AG09309 (cell line): Measurements from ENCODE around the gene UNKL.
A peak's percentile ranks its signal among the peaks of the same experiment; 100 is the strongest.

Experiments
- DNase-seq: peaks from one replicate; pipeline ENCODE4 v3.0.0-alpha.2; 2010; ENCODE audit warnings: low read depth
- H3K4me3 ChIP-seq: 2 replicates; pipeline ENCODE4 v1.5.1; 2011; ENCODE audit warnings: mild to moderate bottlenecking, low read depth, low read length, moderate library complexity; ENCODE audit not compliant: control insufficient read depth
- TF ChIP-seq, protein P1 (sequence below): IDR thresholded peaks from 2 replicates; pipeline ENCODE4 v1.5.1; 2011; ENCODE audit warnings: mild to moderate bottlenecking, low read depth, low read length, inconsistent platforms; ENCODE audit not compliant: insufficient read depth, control insufficient read depth; ENCODE audit errors: missing control alignments

UNKL gene

DNA sequence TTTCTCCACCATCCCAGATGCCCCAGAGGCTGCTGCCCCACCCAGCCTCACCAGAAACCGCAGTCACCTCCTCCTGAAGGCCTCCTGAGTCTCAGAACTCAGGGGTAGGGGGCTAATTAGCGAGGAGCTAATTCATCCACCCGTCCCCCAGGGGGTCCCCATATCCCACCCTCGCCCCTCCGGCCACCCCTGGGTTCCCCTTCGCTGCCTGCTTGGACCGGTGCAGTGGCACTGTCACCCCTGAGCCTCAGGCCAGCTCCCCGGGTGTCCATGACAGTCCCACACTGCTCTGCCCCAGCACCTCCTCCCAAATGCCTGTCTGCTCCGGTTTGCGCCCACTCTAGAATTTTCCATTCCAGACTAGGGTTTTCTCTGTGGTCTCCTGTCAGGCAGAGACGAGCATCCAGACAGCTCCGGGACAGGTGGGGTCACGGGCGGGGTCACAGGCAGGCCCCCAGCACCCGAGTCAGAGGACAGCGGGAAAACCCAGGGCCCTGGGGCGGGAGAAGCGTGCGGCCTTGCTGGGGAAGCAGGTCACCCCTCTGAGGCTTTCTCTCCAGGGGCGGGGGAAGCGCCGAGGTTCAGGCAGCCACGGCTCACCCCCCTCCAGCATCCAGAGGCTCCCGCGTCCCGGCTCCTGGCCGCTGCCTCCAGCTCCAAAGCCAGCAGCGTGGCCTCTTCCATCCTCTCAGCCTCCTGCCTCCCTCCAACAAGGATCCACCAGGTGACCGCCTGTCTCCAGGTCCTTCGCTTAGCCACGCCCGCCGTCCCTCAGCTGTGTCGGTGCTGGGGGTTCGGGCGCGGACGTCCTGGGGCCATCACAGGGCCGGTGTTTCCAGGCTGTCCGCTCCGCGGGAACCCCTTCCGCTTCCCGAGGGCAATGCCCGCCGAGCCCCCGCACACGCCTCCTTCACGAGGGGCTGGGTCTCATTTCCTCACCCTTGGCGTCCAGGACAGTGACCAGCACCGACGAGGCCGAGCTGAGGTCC is 13.3 kb upstream of the UNKL start:
- H3K4me3 ChIP-seq: no peak overlapping the region
- no peak for DNase-seq
- TF ChIP-seq, protein P1, sequence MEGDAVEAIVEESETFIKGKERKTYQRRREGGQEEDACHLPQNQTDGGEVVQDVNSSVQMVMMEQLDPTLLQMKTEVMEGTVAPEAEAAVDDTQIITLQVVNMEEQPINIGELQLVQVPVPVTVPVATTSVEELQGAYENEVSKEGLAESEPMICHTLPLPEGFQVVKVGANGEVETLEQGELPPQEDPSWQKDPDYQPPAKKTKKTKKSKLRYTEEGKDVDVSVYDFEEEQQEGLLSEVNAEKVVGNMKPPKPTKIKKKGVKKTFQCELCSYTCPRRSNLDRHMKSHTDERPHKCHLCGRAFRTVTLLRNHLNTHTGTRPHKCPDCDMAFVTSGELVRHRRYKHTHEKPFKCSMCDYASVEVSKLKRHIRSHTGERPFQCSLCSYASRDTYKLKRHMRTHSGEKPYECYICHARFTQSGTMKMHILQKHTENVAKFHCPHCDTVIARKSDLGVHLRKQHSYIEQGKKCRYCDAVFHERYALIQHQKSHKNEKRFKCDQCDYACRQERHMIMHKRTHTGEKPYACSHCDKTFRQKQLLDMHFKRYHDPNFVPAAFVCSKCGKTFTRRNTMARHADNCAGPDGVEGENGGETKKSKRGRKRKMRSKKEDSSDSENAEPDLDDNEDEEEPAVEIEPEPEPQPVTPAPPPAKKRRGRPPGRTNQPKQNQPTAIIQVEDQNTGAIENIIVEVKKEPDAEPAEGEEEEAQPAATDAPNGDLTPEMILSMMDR: no peak

DNA sequence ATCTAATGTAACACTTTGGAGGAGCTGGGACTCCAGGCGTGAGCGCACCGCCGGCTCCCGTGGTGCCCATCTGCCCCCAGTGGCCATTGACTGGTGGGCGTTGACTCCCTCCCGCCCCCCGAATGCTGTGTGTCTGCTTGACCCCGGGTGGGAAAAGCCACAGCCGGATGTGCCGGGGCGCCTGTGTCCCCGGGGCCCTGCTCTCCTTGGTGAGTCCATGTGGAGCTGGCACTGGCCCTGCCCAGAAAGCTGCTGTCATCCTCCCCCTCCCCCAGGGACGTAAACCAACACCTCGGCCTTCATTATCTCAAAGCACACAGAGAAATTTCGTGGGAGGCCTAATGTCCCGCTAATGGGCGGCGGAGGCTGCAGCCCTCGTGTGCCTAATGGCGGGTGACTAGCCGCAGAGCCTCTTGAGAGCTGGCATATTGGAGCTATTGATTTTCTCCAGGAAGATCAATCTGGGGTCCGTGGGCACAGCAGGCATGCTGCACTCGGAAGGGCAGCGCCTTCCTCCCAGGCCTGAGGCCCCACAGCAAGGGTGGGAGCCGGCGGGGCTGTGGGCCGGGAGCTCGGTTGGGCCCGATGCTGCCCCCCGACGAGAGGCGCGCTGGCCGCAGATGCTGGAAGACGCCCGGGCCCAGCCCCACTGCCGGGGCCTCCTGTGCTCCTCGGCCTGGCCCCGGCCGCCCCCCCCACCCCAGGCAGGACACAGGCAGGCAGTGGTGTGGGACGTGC is 12.4 kb upstream of the UNKL start:
- TF ChIP-seq, protein P1: no peak
- H3K4me3 ChIP-seq: no peak overlapping the region
- DNase-seq: no peak

DNA sequence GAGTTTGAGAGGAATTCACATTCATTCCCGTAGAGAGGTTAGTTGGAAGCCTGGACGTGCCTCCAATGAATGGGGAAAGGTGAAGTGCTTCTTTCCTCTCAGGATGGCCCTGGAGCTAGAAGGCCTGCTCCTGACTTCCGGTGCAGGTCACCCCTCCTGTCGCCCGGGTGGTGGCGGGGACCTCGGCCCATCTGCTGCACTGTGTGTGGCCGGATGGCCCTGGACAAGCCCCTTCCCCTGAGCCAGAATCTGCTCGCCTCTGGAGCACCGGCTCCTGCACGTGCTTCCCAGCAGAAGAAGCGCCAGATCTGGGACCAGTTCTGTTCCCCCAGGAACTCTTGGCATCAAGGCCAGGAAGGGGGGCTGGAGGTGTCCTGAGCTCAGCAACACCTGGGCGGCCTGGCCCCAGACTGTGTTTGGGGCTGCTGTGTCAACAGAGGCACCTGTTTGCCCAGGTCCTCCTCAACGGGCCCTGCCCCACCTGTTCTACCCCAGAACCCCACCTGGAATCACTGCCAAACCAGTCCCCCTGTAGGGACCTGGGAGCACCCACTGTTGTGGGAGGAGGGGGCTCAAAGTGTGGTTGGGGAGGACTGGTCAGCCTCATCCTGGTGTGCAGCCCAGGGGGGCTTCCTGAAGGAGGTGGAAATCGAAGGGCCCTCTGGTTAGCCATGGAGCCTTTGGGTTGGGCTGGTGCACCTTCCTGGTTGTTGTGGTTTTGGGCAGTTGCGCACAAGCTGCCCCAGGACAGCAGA is 11.3 kb upstream of the UNKL start:
- TF ChIP-seq, protein P1: no peak
- DNase-seq: no peak
- no peak overlapping the region for H3K4me3 ChIP-seq

DNA sequence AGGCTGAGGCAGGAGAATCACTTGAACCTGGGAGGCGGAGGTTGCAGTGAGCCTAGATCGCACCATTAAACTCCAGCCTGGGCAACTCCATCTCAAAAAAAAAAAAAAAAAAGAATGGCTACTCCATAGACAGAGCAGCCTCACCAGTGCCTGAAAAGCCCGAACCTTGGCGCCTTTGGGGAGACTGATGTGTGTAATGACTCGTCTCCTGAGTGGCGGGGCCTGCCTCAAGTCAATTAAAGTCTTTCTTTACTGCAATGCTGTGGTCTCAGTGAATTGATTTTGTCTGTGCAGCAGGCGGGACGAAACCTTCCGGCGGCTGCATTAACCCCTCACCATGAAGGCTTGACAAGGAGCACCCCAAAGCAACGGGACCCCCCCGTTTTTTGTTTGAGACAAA is 9.5 kb upstream of the UNKL start:
- no peak for DNase-seq
- TF ChIP-seq, protein P1: no peak

DNA sequence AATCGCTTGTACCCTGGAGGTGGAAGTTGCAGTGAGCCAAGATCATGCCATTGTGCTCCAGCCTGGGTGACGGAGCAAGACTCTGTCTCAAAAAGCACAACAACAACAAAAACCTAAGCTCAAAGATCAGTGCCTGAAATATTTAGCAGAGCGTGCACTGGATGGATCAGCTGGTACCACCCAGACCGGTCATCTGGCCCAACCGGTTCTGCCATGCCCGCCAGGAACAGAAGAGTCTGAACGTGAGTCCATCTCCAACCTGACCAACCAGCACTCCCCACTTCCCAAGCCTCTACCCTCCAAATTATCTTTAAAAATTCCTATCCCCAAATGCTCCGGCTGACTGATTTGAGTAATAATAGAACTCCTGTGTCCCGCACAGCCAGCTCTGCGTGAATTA is 7.6 kb upstream of the UNKL start:
- H3K4me3 ChIP-seq: no peak overlapping the region
- TF ChIP-seq, protein P1: no peak
- DNase-seq: no peak

More for the DNA sequence above, 9.5 kb upstream of the UNKL start:
- no peak overlapping the region for H3K4me3 ChIP-seq

DNA sequence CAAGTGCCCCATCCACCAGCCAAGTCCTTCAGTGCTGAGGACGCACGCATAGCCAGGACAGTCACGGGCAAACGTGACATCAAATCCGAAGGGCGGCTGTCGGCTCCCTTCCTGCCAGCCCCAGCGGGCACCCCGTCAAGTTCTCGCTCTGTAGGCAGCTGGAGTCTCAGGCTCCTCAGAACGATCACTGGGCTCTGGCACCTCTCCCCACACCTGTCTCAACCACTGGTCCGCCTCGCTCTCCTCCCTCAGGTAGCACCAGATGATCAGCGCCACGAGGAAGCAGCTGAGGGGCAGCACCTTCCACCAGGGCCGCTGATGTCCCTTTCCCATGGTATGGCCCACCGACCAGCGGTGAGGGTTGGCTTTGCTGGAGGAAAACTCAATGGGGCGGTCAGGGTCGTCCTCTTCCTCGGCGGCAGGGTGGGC is 5.6 kb upstream of the UNKL start:
- DNase-seq: no peak
- TF ChIP-seq, protein P1: no peak
- peak overlapping the region; percentile 98 for H3K4me3 ChIP-seq
